Common myeloid progenitor, CD34-positive (primary cell): ENCODE data around the gene OBSCN.

Experiments
- CTCF ChIA-PET: fragments of 350-600 bp; sonication (Branson Sonifier 250); formaldehyde crosslinking; loops from one replicate; lab custom pipeline; 2021; ENCODE audit warnings: antibody characterized with exemption; lab: Charles Lee
- POLR2A ChIA-PET: fragments of 350-600 bp; sonication (Branson Sonifier 250); formaldehyde crosslinking; loops from one replicate; lab custom pipeline; 2021; ENCODE audit warnings: antibody characterized with exemption; lab: Charles Lee
- DNase-seq, 3 donors: peaks; one replicate each; pipeline versions ENCODE4 v3.0.0 to v3.0.0-alpha.2; 2013
- H3K27ac ChIP-seq, 2 experiments: 1 replicate in 1 of 2; 2 replicates in 1 of 2; pipeline ENCODE4 v1.7.0; 2013; ENCODE audit warnings: inconsistent platforms in 2 of 2, low read length in 2 of 2, mild to moderate bottlenecking in 2 of 2, low read depth in 1 of 2, moderate library complexity in 1 of 2; ENCODE audit not compliant: severe bottlenecking in 2 of 2, insufficient read depth in 1 of 2, poor library complexity in 1 of 2
- H3K27me3 ChIP-seq, 5 experiments: replicated peaks in 2 of 5; 1 replicate in 3 of 5; 2 replicates in 2 of 5; pipeline versions ENCODE4 v1.6.1 to v1.7.0; 2013; ENCODE audit warnings: low read length in 4 of 5, mild to moderate bottlenecking in 2 of 5, moderate library complexity in 2 of 5, inconsistent platforms in 1 of 5; ENCODE audit not compliant: insufficient read depth in 5 of 5, control insufficient read depth in 4 of 5
- H3K36me3 ChIP-seq, 4 experiments: 1 replicate in 2 of 4; 2 replicates in 2 of 4; pipeline versions ENCODE4 v1.6.1 to v1.7.0; 2013; ENCODE audit warnings: low read length in 3 of 4, control low read depth in 1 of 4, mild to moderate bottlenecking in 1 of 4; ENCODE audit not compliant: control insufficient read depth in 4 of 4, insufficient read depth in 4 of 4
- H3K4me1 ChIP-seq, 4 experiments: 1 replicate in 3 of 4; 2 replicates in 1 of 4; pipeline versions ENCODE4 v1.6.1 to v1.7.1; 2013; ENCODE audit warnings: low read length in 3 of 4, mild to moderate bottlenecking in 3 of 4, control low read depth in 1 of 4, inconsistent platforms in 1 of 4, moderate library complexity in 1 of 4; ENCODE audit not compliant: control insufficient read depth in 4 of 4, insufficient read depth in 4 of 4; ENCODE audit errors: control extremely low read depth in 1 of 4
- H3K4me3 ChIP-seq, 7 experiments: 1 replicate in 4 of 7; 2 replicates in 3 of 7; pipeline versions ENCODE4 v1.5.1 to v1.7.0; 2013; ENCODE audit warnings: mild to moderate bottlenecking in 7 of 7, low read length in 6 of 7, moderate library complexity in 6 of 7, inconsistent platforms in 2 of 7, low read depth in 2 of 7, control low read depth in 1 of 7; ENCODE audit not compliant: insufficient read depth in 4 of 7, control insufficient read depth in 1 of 7; ENCODE audit errors: extremely low read depth in 1 of 7
- H3K9me3 ChIP-seq, 5 experiments: 1 replicate in 4 of 5; 2 replicates in 1 of 5; pipeline versions ENCODE4 v1.6.1 to v1.7.1; 2013; ENCODE audit warnings: low read length in 4 of 5, mild to moderate bottlenecking in 2 of 5, inconsistent platforms in 1 of 5, low read depth in 1 of 5, moderate library complexity in 1 of 5; ENCODE audit not compliant: control insufficient read depth in 4 of 5, insufficient read depth in 2 of 5; ENCODE audit errors: control extremely low read depth in 1 of 5
- WGBS: methylation state at CpG from one replicate; pipeline ENCODE4 v1.1.5; 2013; ENCODE audit not compliant: insufficient coverage; 5-methylcytosine and 5-hydroxymethylcytosine counted together

The OBSCN gene

GRCh38 chr1:228414511-228415211 lies 206.8 kb downstream of the OBSCN start:
- Histone ChIP-seq H3K9me3 (no peaks in the 10 kb centered on the region), H3K27ac (no peak overlapping the region), H3K36me3 (peaks cover 0 to 10% (median 3%) of the 10 kb centered on the region in 4 experiments), H3K27me3 (peaks cover 0 to 42% (median 25%) of the 10 kb centered on the region in 5 experiments), H3K4me1 (peaks cover 0 to 19% (median 11%) of the 10 kb centered on the region in 4 experiments), H3K4me3 (no peak overlapping the region)
- POLR2A ChIA-PET = no interaction called here
- CTCF ChIA-PET = interaction anchor here (1.2 to 2.2 kb wide), 4 partner anchors 10 to 37 kb away, joined by 3 to 6 read pairs (median 4); a partner anchor contains a TSS
- no peak for DNase-seq
- WGBS = 93% methylated on average over 21 of the region's 25 CpGs

GRCh38 chr1:228415221-228415620 lies 207.4 kb downstream of the OBSCN start:
- no peak overlapping the region for H3K4me3 ChIP-seq
- CTCF ChIA-PET = interaction anchor here (1.2 to 2.2 kb wide), 4 partner anchors 9 to 36 kb away, joined by 3 to 6 read pairs (median 4); a partner anchor contains a TSS
- H3K27me3 ChIP-seq = peaks cover 0 to 44% (median 28%) of the 10 kb centered on the region in 5 experiments
- 97% methylated on average over 3 of the region's 7 CpGs for WGBS
- no peak for DNase-seq
- no peaks in the 10 kb centered on the region for H3K9me3 ChIP-seq
- POLR2A ChIA-PET = no interaction called here
- peaks cover 0 to 19% (median 11%) of the 10 kb centered on the region in 4 experiments for H3K4me1 ChIP-seq
- no peak overlapping the region for H3K27ac ChIP-seq
- peaks cover 0 to 8% (median 3%) of the 10 kb centered on the region in 4 experiments for H3K36me3 ChIP-seq

GRCh38 chr1:228415853-228416216 lies 208.0 kb downstream of the OBSCN start:
- H3K4me1 ChIP-seq = peaks cover 0 to 19% (median 11%) of the 10 kb centered on the region in 4 experiments
- H3K9me3 ChIP-seq = peaks cover 0 to 2% (median 0%) of the 10 kb centered on the region in 5 experiments
- H3K27ac ChIP-seq = no peak overlapping the region
- WGBS = 24% methylated on average over 20 of the region's 23 CpGs
- ChIA-PET POLR2A (no interaction called here), CTCF (interaction anchor here (1.2 to 2.2 kb wide), 4 partner anchors 9 to 36 kb away, joined by 3 to 6 read pairs (median 4); a partner anchor contains a TSS)
- H3K4me3 ChIP-seq = peak overlapping the region in 6 of 7 experiments; percentile 2 to 64 (median 40)
- peaks cover 0 to 5% (median 2%) of the 10 kb centered on the region in 4 experiments for H3K36me3 ChIP-seq
- peaks cover 0 to 45% (median 28%) of the 10 kb centered on the region in 5 experiments for H3K27me3 ChIP-seq
- peak in 1 of 3 donors; percentile 54 for DNase-seq

- CTCF ChIA-PET = interaction anchor here (1.6 to 2.2 kb wide), 2 partner anchors 8 to 13 kb away, joined by 5 to 6 read pairs; a partner anchor contains a TSS
- H3K27me3 ChIP-seq = peaks cover 0 to 45% (median 28%) of the 10 kb centered on the region in 5 experiments
- peaks cover 0 to 5% (median 0%) of the 10 kb centered on the region in 4 experiments for H3K36me3 ChIP-seq
- H3K9me3 ChIP-seq = peaks cover 0 to 2% (median 0%) of the 10 kb centered on the region in 5 experiments
- no peak within 1 kb of the TSS for H3K27ac ChIP-seq
- under 1% methylated on average over 24 of the region's 59 CpGs for WGBS
- peak; percentile 26 to 71 (median 59) for DNase-seq
- POLR2A ChIA-PET = interaction anchor here (1.0 kb wide), 1 partner anchor 11 kb away, joined by 4 read pairs; no protein-coding TSS in a partner anchor
- peaks cover 0 to 19% (median 11%) of the 10 kb centered on the region in 4 experiments for H3K4me1 ChIP-seq
- H3K4me3 ChIP-seq = peak within 1 kb of the TSS in 6 of 7 experiments; percentile 2 to 64 (median 40)
Measured at GRCh38 chr1:228416217-228416933, 208.5 kb downstream of the OBSCN start, which contains the start of gene TRIM17. TRIM17 (minus strand) TSS chr1:228416861; CDS start chr1:228415072, 1,789 bp downstream.

GRCh38 chr1:228417061-228417460 lies 209.2 kb downstream of the OBSCN start:
- DNase-seq = peak in 1 of 3 donors; percentile 9
- Histone ChIP-seq H3K9me3 (peaks cover 0 to 2% (median 0%) of the 10 kb centered on the region in 5 experiments), H3K27me3 (peaks cover 0 to 45% (median 28%) of the 10 kb centered on the region in 5 experiments), H3K4me3 (peak overlapping the region in 3 of 7 experiments; percentile 2 to 54 (median 11)), H3K36me3 (peaks cover 0 to 3% (median 0%) of the 10 kb centered on the region in 4 experiments), H3K4me1 (peaks cover 0 to 19% (median 11%) of the 10 kb centered on the region in 4 experiments), H3K27ac (no peak overlapping the region)
- 26% methylated on average over 11 of the region's 12 CpGs for WGBS
- ChIA-PET POLR2A (interaction anchor here (1.0 kb wide), 1 partner anchor 11 kb away, joined by 4 read pairs; no protein-coding TSS in a partner anchor), CTCF (no interaction called here)

DNA sequence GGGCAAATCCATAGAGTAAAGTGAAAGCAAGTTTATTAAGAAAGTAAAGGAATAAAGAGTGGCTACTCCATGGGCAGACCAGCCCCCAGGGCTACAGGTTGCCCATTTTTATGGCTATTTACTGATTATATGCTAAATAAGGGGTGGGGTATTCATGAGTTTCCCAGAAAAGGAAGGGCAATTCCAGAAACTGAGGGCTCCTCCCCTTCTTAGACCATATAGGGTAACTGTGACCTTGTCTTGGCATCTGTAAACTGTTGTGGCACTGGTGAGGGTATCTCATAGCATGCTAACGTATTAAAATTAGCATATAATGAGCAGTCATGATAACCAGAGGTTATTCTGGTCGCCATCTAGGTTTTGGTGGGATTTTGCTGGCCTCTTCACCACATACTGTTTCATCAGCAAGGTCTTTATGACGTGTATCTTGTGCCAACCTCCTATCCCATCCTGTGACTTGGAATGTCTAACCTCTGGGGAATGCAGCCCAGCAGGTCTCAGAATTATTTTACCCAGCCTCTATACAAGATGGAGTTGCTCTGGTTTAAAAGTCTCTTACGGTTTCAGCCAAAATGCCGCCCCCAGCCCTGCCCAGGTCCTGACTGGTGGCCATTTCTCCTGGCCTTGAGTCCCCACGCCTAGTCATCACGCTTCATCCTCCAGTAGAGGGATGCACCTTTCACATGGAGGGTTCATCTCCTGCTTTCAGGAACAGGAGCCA lies 209.8 kb downstream of the OBSCN start:
- Histone ChIP-seq H3K4me1 (peaks cover 0 to 19% (median 11%) of the 10 kb centered on the region in 4 experiments), H3K27me3 (peaks cover 2 to 45% (median 30%) of the 10 kb centered on the region in 5 experiments), H3K27ac (no peak overlapping the region), H3K9me3 (peaks cover 0 to 2% (median 0%) of the 10 kb centered on the region in 5 experiments), H3K4me3 (peak overlapping the region in 2 of 7 experiments; percentile 11 to 54), H3K36me3 (peaks cover 0 to 3% (median 0%) of the 10 kb centered on the region in 4 experiments)
- ChIA-PET POLR2A (no interaction called here), CTCF (no interaction called here)
- no peak for DNase-seq
- 91% methylated on average over 6 of the region's 7 CpGs for WGBS
